GM23338 (cell line): ENCODE measurements around the gene GET4. TPM values are rescaled to one million over a fixed set of nuclear protein-coding genes. Genes with fewer than 3 reads are reported as not detected.

Source experiments
- ATAC-seq: fragments of 200-7000 bp; cut with Tn5 transposase; 3 replicates; pipeline ENCODE4 v1.9.1; 2020
- DNase-seq: peaks from one replicate; pipeline ENCODE4 v3.0.0-alpha.2; 2015; ENCODE audit warnings: low spot score
- H2AFZ ChIP-seq: fragments of 200-600 bp; sonication (generic); 2 replicates; pipeline ENCODE4 v1.8.0; 2016; ENCODE audit warnings: antibody characterized with exemption, mild to moderate bottlenecking, moderate library complexity
- H3F3A ChIP-seq: fragments of 200-600 bp; sonication (generic); replicated peaks from 2 replicates; pipeline ENCODE4 v1.8.0; 2017; ENCODE audit warnings: antibody characterized with exemption, mixed run types, low read depth
- H3K27ac ChIP-seq: fragments of 200-600 bp; sonication (generic); 2 replicates; pipeline ENCODE4 v1.6.1; 2016; ENCODE audit warnings: low read depth
- H3K27me3 ChIP-seq: fragments of 200-600 bp; sonication (generic); 2 replicates; pipeline ENCODE4 v1.8.0; 2016; ENCODE audit warnings: mild to moderate bottlenecking, mixed run types, moderate library complexity; ENCODE audit not compliant: insufficient read depth
- H3K36me3 ChIP-seq: fragments of 200-600 bp; sonication (generic); 2 replicates; pipeline ENCODE4 v1.8.0; 2016; ENCODE audit warnings: mild to moderate bottlenecking; ENCODE audit not compliant: insufficient read depth
- H3K4me1 ChIP-seq: fragments of 200-600 bp; sonication (generic); 2 replicates; pipeline ENCODE4 v1.8.0; 2016; ENCODE audit warnings: mild to moderate bottlenecking, moderate library complexity; ENCODE audit not compliant: insufficient read depth
- H3K4me2 ChIP-seq: fragments of 200-600 bp; sonication (generic); 2 replicates; pipeline ENCODE4 v1.7.1; 2017; ENCODE audit warnings: mixed run types
- H3K4me3 ChIP-seq: fragments of 200-600 bp; sonication (generic); 2 replicates; pipeline ENCODE4 v1.6.1; 2016; ENCODE audit warnings: mixed run types
- H3K79me2 ChIP-seq: fragments of 200-600 bp; sonication (generic); replicated peaks from 2 replicates; pipeline ENCODE4 v1.8.0; 2017; ENCODE audit warnings: mild to moderate bottlenecking; ENCODE audit not compliant: insufficient read depth
- H3K9me2 ChIP-seq: fragments of 200-600 bp; sonication (generic); 2 replicates; pipeline ENCODE4 v1.8.0; 2017; ENCODE audit not compliant: insufficient read depth
- H4K20me1 ChIP-seq: fragments of 200-600 bp; sonication (generic); replicated peaks from 2 replicates; pipeline ENCODE4 v1.8.0; 2017; ENCODE audit warnings: mild to moderate bottlenecking; ENCODE audit not compliant: insufficient read depth
- H3K27ac Mint-ChIP-seq: 2 replicates; pipeline ENCODE4 v1.8.0; 2020; ENCODE audit warnings: inconsistent platforms, mild to moderate bottlenecking, moderate library complexity, mixed read lengths
- H3K27me3 Mint-ChIP-seq: 3 replicates; pipeline ENCODE4 v1.8.0; 2022; ENCODE audit warnings: low read depth, mild to moderate bottlenecking, moderate library complexity, mixed read lengths, inconsistent platforms; ENCODE audit not compliant: insufficient read depth, poor library complexity
- H3K36me3 Mint-ChIP-seq: 3 replicates; pipeline ENCODE4 v1.8.0; 2021; ENCODE audit warnings: low read depth, mild to moderate bottlenecking, inconsistent platforms, moderate library complexity, mixed read lengths
- H3K4me1 Mint-ChIP-seq: 3 replicates; pipeline ENCODE4 v1.8.0; 2020; ENCODE audit warnings: mild to moderate bottlenecking, inconsistent platforms, mixed read lengths
- H3K4me3 Mint-ChIP-seq: 3 replicates; pipeline ENCODE4 v1.8.0; 2021; ENCODE audit warnings: moderate library complexity, mild to moderate bottlenecking, inconsistent platforms, mixed read lengths
- H3K9me3 Mint-ChIP-seq: 3 replicates; pipeline ENCODE4 v1.8.0; 2020; ENCODE audit warnings: moderate library complexity, mild to moderate bottlenecking, inconsistent platforms, mixed read lengths
- JUNB ChIP-seq: IDR thresholded peaks from one replicate; pipeline ENCODE4 v1.6.1; 2016; ENCODE audit warnings: antibody characterized with exemption; ENCODE audit not compliant: unreplicated experiment
- NANOG ChIP-seq: IDR thresholded peaks from 2 replicates; pipeline ENCODE4 v1.6.1; 2016; ENCODE audit warnings: antibody characterized with exemption, borderline replicate concordance
- POLR2AphosphoS5 ChIP-seq: IDR thresholded peaks from 2 replicates; pipeline ENCODE4 v1.6.1; 2016; ENCODE audit warnings: antibody characterized with exemption, low read depth
- STAT1 ChIP-seq: IDR thresholded peaks from one replicate; pipeline ENCODE4 v1.6.1; 2016; ENCODE audit warnings: antibody characterized with exemption; ENCODE audit not compliant: unreplicated experiment
- ZNF114 ChIP-seq: fragments of 250-450 bp; sonication (Bioruptor Pico); IDR thresholded peaks from 2 replicates; pipeline ENCODE4 v1.5.0; 2020; ENCODE audit warnings: mild to moderate bottlenecking, moderate library complexity
- ZNF331 ChIP-seq: fragments of 250-450 bp; sonication (Bioruptor Pico); IDR thresholded peaks from 2 replicates; pipeline ENCODE4 v1.5.0; 2020; ENCODE audit warnings: low read depth, mild to moderate bottlenecking, moderate library complexity
- polyA plus RNA-seq: library from polyadenylated mRNA; unstranded; fragments of >200 nt; fragmentation: Nextera tagmentation; extraction: Ambion mirVana; gene quantifications from 2 replicates; pipeline ENCODE4 v1.2.1, GENCODE V29; 2016
- total RNA-seq: library from RNA; depleted of rRNA; stranded (reverse); fragments of >200 nt; shearing (Covaris generic); gene quantifications from 2 replicates; pipeline ENCODE4 v1.2.3, GENCODE V29; 2014
- TF ChIP-seq, protein P1 (sequence below), 2 experiments: fragments of 200-600 bp in 1 of 2; sonication (generic) in 1 of 2; conservative IDR thresholded peaks; 2 replicates each; pipeline versions ENCODE4 v1.5.1 to v1.6.1; 2016 to 2017; ENCODE audit warnings: antibody characterized with exemption in 2 of 2, low read depth in 2 of 2, mild to moderate bottlenecking in 2 of 2, moderate library complexity in 1 of 2
- TF ChIP-seq, protein P2 (sequence below): IDR thresholded peaks from 2 replicates; pipeline ENCODE4 v1.6.1; 2016; ENCODE audit warnings: antibody characterized with exemption
- TF ChIP-seq, protein P3 (sequence below): fragments of 250-450 bp; sonication (Bioruptor Pico); IDR thresholded peaks from 2 replicates; pipeline ENCODE4 v1.5.0; 2020; ENCODE audit warnings: mild to moderate bottlenecking, moderate library complexity
- TF ChIP-seq, protein P4 (sequence below): IDR thresholded peaks from one replicate; pipeline ENCODE4 v1.6.1; 2018; ENCODE audit warnings: antibody characterized with exemption; ENCODE audit not compliant: unreplicated experiment

GET4 gene
- total and polyA plus RNA-seq, 2 experiments from 2014 or later: 48.0 to 79.1 TPM

DNA sequence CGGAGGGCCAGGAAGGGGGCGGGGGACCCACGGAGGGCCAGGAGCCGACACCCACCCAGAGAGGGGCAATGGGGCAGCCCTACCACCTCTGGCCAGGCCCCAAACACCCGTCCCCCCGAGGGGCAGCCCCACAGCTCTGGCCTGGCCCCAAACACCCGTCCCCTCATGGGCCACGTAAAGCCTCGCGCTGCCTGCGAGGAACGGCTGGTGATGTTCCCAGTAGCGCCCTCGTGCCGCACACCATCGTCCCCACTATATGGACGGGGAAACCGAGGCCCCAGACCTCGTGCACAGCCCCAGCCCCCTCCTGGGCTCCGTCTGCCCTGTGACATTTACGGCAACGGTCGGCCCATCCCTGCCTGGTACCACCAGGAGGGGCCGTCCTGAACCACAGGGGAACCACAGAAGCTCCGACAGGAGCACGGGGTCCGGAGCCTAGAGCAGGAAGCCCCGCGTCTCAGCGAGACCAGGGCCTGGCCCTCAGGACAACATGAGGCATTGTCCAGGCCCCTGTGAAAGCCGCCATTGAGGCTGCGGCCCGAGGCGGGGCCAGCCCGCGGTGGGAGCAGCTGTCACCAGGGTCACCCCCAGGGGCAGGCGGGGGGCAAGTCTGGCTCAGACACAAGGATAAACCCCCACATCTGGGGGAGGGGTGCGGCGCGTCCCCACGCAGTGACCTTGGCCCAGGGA is 35.6 kb downstream of the GET4 start:
- Histone ChIP-seq H3K9me2 (no peaks in the 10 kb centered on the region), H3K79me2 (no peaks in the 10 kb centered on the region), H3K27me3 (no peaks in the 10 kb centered on the region), H3K36me3 (no peaks in the 10 kb centered on the region), H3K4me1 (no peaks in the 10 kb centered on the region), H3K4me2 (no peak overlapping the region), H4K20me1 (no peaks in the 10 kb centered on the region), H3K27ac (no peak overlapping the region), H2AFZ (no peak overlapping the region), H3K4me3 (no peak overlapping the region), H3F3A (no peaks in the 10 kb centered on the region)
- no peaks in the 10 kb centered on the region for H3K36me3 Mint-ChIP-seq
- H3K4me1 Mint-ChIP-seq: peaks cover 4% of the 10 kb centered on the region; the same call in 1 of the 3 replicates
- ATAC-seq (no peak), DNase-seq (no peak)
- H3K9me3 Mint-ChIP-seq: no peaks in the 10 kb centered on the region
- H3K4me3 Mint-ChIP-seq: no peak overlapping the region
- no peak overlapping the region for H3K27ac Mint-ChIP-seq
- TF ChIP-seq, protein P1, sequence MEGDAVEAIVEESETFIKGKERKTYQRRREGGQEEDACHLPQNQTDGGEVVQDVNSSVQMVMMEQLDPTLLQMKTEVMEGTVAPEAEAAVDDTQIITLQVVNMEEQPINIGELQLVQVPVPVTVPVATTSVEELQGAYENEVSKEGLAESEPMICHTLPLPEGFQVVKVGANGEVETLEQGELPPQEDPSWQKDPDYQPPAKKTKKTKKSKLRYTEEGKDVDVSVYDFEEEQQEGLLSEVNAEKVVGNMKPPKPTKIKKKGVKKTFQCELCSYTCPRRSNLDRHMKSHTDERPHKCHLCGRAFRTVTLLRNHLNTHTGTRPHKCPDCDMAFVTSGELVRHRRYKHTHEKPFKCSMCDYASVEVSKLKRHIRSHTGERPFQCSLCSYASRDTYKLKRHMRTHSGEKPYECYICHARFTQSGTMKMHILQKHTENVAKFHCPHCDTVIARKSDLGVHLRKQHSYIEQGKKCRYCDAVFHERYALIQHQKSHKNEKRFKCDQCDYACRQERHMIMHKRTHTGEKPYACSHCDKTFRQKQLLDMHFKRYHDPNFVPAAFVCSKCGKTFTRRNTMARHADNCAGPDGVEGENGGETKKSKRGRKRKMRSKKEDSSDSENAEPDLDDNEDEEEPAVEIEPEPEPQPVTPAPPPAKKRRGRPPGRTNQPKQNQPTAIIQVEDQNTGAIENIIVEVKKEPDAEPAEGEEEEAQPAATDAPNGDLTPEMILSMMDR (conservative IDR thresholded peaks at IDR 0.05; ENCODE audit: low read depth in 2 of 2): no peak
- TF ChIP-seq, protein P2, sequence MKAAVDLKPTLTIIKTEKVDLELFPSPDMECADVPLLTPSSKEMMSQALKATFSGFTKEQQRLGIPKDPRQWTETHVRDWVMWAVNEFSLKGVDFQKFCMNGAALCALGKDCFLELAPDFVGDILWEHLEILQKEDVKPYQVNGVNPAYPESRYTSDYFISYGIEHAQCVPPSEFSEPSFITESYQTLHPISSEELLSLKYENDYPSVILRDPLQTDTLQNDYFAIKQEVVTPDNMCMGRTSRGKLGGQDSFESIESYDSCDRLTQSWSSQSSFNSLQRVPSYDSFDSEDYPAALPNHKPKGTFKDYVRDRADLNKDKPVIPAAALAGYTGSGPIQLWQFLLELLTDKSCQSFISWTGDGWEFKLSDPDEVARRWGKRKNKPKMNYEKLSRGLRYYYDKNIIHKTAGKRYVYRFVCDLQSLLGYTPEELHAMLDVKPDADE: no peak
- TF ChIP-seq POLR2AphosphoS5 (no peak), NANOG (no peak), ZNF114 (no peak), JUNB (no peak), STAT1 (no peak), ZNF331 (CRISPR knock-in tag) (no peak)
- TF ChIP-seq, protein P3, sequence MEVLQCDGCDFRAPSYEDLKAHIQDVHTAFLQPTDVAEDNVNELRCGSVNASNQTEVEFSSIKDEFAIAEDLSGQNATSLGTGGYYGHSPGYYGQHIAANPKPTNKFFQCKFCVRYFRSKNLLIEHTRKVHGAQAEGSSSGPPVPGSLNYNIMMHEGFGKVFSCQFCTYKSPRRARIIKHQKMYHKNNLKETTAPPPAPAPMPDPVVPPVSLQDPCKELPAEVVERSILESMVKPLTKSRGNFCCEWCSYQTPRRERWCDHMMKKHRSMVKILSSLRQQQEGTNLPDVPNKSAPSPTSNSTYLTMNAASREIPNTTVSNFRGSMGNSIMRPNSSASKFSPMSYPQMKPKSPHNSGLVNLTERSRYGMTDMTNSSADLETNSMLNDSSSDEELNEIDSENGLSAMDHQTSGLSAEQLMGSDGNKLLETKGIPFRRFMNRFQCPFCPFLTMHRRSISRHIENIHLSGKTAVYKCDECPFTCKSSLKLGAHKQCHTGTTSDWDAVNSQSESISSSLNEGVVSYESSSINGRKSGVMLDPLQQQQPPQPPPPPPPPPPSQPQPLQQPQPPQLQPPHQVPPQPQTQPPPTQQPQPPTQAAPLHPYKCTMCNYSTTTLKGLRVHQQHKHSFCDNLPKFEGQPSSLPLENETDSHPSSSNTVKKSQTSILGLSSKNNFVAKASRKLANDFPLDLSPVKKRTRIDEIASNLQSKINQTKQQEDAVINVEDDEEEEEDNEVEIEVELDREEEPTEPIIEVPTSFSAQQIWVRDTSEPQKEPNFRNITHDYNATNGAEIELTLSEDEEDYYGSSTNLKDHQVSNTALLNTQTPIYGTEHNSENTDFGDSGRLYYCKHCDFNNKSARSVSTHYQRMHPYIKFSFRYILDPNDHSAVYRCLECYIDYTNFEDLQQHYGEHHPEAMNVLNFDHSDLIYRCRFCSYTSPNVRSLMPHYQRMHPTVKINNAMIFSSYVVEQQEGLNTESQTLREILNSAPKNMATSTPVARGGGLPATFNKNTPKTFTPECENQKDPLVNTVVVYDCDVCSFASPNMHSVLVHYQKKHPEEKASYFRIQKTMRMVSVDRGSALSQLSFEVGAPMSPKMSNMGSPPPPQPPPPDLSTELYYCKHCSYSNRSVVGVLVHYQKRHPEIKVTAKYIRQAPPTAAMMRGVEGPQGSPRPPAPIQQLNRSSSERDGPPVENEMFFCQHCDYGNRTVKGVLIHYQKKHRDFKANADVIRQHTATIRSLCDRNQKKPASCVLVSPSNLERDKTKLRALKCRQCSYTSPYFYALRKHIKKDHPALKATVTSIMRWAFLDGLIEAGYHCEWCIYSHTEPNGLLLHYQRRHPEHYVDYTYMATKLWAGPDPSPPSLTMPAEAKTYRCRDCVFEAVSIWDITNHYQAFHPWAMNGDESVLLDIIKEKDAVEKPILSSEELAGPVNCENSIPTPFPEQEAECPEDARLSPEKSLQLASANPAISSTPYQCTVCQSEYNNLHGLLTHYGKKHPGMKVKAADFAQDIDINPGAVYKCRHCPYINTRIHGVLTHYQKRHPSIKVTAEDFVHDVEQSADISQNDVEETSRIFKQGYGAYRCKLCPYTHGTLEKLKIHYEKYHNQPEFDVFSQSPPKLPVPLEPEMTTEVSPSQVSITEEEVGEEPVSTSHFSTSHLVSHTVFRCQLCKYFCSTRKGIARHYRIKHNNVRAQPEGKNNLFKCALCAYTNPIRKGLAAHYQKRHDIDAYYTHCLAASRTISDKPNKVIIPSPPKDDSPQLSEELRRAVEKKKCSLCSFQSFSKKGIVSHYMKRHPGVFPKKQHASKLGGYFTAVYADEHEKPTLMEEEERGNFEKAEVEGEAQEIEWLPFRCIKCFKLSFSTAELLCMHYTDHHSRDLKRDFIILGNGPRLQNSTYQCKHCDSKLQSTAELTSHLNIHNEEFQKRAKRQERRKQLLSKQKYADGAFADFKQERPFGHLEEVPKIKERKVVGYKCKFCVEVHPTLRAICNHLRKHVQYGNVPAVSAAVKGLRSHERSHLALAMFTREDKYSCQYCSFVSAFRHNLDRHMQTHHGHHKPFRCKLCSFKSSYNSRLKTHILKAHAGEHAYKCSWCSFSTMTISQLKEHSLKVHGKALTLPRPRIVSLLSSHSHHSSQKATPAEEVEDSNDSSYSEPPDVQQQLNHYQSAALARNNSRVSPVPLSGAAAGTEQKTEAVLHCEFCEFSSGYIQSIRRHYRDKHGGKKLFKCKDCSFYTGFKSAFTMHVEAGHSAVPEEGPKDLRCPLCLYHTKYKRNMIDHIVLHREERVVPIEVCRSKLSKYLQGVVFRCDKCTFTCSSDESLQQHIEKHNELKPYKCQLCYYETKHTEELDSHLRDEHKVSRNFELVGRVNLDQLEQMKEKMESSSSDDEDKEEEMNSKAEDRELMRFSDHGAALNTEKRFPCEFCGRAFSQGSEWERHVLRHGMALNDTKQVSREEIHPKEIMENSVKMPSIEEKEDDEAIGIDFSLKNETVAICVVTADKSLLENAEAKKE: no peak
- TF ChIP-seq, protein P4, sequence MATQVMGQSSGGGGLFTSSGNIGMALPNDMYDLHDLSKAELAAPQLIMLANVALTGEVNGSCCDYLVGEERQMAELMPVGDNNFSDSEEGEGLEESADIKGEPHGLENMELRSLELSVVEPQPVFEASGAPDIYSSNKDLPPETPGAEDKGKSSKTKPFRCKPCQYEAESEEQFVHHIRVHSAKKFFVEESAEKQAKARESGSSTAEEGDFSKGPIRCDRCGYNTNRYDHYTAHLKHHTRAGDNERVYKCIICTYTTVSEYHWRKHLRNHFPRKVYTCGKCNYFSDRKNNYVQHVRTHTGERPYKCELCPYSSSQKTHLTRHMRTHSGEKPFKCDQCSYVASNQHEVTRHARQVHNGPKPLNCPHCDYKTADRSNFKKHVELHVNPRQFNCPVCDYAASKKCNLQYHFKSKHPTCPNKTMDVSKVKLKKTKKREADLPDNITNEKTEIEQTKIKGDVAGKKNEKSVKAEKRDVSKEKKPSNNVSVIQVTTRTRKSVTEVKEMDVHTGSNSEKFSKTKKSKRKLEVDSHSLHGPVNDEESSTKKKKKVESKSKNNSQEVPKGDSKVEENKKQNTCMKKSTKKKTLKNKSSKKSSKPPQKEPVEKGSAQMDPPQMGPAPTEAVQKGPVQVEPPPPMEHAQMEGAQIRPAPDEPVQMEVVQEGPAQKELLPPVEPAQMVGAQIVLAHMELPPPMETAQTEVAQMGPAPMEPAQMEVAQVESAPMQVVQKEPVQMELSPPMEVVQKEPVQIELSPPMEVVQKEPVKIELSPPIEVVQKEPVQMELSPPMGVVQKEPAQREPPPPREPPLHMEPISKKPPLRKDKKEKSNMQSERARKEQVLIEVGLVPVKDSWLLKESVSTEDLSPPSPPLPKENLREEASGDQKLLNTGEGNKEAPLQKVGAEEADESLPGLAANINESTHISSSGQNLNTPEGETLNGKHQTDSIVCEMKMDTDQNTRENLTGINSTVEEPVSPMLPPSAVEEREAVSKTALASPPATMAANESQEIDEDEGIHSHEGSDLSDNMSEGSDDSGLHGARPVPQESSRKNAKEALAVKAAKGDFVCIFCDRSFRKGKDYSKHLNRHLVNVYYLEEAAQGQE: no peak
- peaks cover 15% of the 10 kb centered on the region for H3K27me3 Mint-ChIP-seq
